Stimulated activated CD8-positive, alpha-beta memory T cell treated with anti-CD3 and anti-CD28 coated beads, Interleukin-15, amount 100 ng/mL, for 24 hours (primary cell): Measurements from ENCODE around the gene FDXR.

Experiments used
- DNase-seq: peaks from one replicate; pipeline ENCODE4 v3.0.0-alpha.2; 2020; ENCODE audit warnings: low read depth

FDXR gene

GRCh38 chr17:74833501-74834377 lies 39.1 kb downstream of the FDXR start:
- no peak for DNase-seq

GRCh38 chr17:74832421-74832820 lies 40.4 kb downstream of the FDXR start:
- no peak for DNase-seq

DNA sequence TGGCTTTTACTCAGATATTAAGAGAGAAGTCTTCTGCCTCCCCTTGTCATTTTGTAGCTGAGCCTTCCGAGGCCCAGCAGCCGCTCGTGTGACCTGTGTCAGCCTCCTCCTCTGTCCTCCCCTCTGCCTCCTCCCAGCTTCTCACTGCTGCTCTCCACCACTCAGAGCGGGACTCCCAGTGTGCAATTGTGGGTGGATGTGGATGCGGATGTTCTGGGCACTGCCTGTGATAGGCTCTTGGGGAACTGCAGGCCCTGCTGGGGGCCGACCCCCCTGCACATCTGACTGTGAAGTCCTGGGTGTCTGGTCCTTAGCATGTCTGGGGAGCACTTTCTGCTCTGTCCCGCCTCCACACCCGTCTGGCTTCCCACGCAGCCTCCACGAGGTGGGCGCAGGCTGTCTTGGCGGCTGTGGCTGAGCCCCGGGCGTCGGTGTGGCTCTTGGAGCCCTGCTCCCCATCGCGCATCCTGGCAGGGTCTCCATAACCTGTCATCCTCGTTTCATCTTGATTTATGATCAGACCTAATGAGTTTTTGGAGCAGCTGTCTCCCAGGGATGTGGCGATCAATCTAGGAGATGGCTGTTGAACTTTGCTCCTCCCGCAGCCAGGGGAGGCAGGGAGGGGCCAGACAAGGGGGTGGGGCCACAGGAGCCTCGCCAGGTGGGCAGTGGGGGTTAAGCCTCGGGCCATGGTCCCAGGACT lies 41.2 kb downstream of the FDXR start:
- DNase-seq: no peak

DNA sequence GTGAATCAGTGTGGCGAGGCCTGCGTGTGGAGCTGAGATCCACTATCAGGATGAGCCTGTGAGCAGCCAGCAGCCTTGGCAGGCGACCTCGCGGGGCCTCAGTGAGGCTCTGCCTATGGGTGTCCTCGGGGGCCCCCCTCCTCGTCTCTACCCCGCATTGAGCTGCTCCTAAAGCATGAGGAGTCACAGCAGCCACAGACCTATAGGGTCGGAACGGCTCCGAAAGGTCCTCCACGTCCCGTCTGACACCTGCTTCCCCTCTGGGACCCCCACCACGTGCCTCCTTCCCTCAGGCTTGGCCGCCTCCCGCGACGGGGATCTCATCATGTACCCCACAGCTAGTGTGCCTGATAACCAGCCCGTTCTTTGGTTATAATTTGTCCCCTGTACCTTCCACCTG lies 41.9 kb downstream of the FDXR start:
- DNase-seq: no peak

- DNase-seq: no peak
Observed at GRCh38 chr17:74827800-74828199, 45.0 kb downstream of the FDXR start.

GRCh38 chr17:74825952-74826719 lies 46.7 kb downstream of the FDXR start:
- no peak for DNase-seq

GRCh38 chr17:74824961-74825627 lies 47.7 kb downstream of the FDXR start:
- no peak for DNase-seq

GRCh38 chr17:74822939-74823367 lies 49.8 kb downstream of the FDXR start:
- no peak for DNase-seq

- DNase-seq: no peak
Observed at GRCh38 chr17:74822335-74822938, 50.4 kb downstream of the FDXR start.

- no peak for DNase-seq
Observed at GRCh38 chr17:74821655-74822334, 51.0 kb downstream of the FDXR start.

DNA sequence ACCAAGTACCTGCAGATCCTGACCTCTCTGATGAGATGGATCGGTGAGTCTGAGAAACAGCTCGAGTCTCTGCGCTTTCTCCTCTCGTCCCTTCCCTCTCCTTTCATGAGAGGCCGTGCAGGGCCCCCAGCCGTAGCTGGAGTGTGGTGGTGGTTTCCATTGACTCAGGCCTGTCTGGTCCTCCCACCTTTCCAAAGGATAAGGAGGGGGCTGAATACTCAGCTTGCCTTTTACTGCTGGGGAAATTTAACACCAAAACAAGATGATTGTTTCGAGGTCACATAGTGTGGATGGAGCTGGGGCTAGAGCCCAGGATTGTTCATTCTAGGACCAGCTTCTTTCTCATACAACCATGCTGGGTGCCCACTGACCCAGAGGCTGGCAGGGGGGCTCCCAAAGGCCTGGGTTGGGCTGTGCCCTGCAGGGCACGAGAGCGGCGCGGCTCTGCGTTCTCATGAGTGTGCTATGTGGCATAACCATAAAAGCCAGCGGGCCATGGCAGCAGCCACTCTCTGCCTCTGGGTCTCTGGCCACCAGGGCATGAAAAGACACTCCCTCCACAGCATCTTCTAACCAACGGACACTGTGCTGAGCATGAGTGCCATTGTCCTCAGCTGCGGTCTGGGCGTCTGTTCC lies 52.9 kb downstream of the FDXR start:
- DNase-seq: no peak

DNA sequence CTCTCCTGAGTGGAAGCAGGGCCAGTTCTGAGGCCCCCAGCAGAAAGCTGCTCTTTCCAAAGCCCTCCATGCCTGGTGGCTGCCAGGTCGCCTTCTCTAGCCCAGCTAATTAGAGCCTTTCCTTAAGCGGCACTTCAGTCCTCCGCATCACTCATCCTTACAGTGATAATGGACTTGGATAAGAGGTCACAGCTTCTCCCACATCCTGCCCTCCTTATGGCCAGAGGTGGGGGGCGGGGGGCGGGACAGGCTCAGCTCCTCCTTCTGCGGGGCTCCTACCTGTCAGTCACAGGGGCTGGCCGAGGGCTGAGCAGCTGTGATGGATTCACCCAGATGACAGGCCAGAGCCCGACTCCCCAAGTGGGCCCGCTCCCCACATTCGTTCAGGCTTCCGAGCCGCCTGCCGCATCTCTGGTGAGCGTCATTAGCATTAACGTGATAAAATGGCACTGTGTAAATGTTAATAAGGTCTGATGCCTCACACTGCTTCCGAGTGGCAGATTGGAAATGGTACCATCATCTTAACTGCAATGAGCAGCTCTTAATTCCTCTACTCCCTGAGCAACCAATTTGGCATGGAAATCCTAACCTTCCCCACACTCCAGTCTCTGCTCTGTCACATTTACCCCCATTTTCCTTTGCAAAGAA lies 54.4 kb downstream of the FDXR start:
- no peak for DNase-seq

GRCh38 chr17:74816905-74817620 lies 55.7 kb downstream of the FDXR start:
- DNase-seq: no peak

DNA sequence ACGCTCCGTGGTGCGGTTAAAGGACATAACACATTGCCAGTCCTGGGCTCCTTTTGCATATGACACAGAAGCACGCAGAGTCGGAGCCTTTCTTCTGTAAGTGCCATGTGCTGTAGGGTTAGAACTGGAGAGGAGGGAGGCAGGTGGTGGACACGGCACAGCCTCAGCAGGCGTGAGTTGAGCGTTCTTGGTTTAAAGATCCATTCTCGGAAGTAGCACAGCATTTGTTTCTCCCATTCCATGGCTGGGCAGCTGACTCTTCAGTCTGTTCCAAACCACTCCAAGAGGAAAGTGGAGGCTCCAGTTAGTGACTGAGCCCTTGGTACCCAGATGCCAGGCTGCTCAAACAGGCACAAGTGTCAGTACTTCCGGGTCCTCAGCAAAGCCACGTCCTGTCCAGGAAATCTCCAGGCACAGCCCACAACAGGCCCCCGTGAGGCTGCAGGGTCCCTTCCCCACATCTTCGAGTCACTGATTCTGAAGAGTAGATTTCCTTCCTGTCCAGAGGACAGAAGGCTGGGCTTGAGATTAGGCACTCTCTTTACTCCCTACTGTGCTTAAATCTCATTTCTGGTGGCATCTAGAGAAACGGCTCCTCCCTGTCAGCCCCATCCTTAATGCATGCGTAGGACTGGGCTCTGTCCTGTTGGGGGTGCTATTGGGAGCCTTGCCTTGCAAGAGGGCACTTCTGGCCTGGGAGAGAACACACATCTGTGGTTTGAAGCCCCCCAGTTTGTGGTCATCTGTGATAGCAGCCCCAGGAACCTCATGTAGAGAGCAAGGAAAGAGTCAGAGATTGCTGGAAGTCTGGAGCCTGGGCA lies 57.0 kb downstream of the FDXR start:
- no peak for DNase-seq

- no peak for DNase-seq
Observed at GRCh38 chr17:74815067-74815466, 57.7 kb downstream of the FDXR start.

GRCh38 chr17:74814453-74814852 lies 58.3 kb downstream of the FDXR start:
- no peak for DNase-seq
